Smooth muscle cell (in vitro differentiated cells): ENCODE data around the gene RGL1. TPM values are rescaled to one million over a fixed set of nuclear protein-coding genes. Genes with fewer than 3 reads are reported as not detected.

ENCODE experiments used
- DNase-seq: peaks from one replicate; lab custom pipeline; 2025; ENCODE audit not compliant: unreplicated experiment; lab: John Stamatoyannopoulos, UW
- H2AFZ ChIP-seq: fragments of 200-600 bp; sonication (generic); 2 replicates; pipeline ENCODE4 v1.6.0; 2016; ENCODE audit warnings: antibody characterized with exemption, low read depth, mild to moderate bottlenecking
- H3F3A ChIP-seq: fragments of 200-600 bp; sonication (generic); 2 replicates; pipeline ENCODE4 v1.6.0; 2017; ENCODE audit warnings: antibody characterized with exemption, low read depth
- H3K27ac ChIP-seq: fragments of 200-600 bp; sonication (generic); 2 replicates; pipeline ENCODE4 v1.5.1; 2016; ENCODE audit warnings: low read depth, mild to moderate bottlenecking
- H3K27me3 ChIP-seq: fragments of 200-600 bp; sonication (generic); 2 replicates; pipeline ENCODE4 v1.6.1; 2016; ENCODE audit warnings: low read depth, mild to moderate bottlenecking
- H3K36me3 ChIP-seq: fragments of 200-600 bp; sonication (generic); 2 replicates; pipeline ENCODE4 v1.5.1; 2016; ENCODE audit warnings: low read depth
- H3K4me1 ChIP-seq: fragments of 200-600 bp; sonication (generic); 2 replicates; pipeline ENCODE4 v1.5.1; 2016; ENCODE audit warnings: low read depth
- H3K4me2 ChIP-seq: fragments of 200-600 bp; sonication (generic); 2 replicates; pipeline ENCODE4 v1.6.0; 2016; ENCODE audit warnings: mild to moderate bottlenecking
- H3K4me3 ChIP-seq: fragments of 200-600 bp; sonication (generic); 2 replicates; pipeline ENCODE4 v1.5.1; 2016; ENCODE audit warnings: mild to moderate bottlenecking
- H3K79me2 ChIP-seq: fragments of 200-600 bp; sonication (generic); 2 replicates; pipeline ENCODE4 v1.6.0; 2016; ENCODE audit warnings: low read depth, mild to moderate bottlenecking
- H3K9ac ChIP-seq: fragments of 200-600 bp; sonication (generic); 2 replicates; pipeline ENCODE4 v1.6.0; 2016; ENCODE audit warnings: low read depth
- H3K9me3 ChIP-seq: fragments of 200-600 bp; sonication (generic); replicated peaks from 2 replicates; pipeline ENCODE4 v1.5.1; 2016; ENCODE audit warnings: low read depth
- H4K20me1 ChIP-seq: fragments of 200-600 bp; sonication (generic); 2 replicates; pipeline ENCODE4 v1.6.0; 2016; ENCODE audit warnings: low read depth
- WGBS: methylation state at CpG from one replicate; pipeline ENCODE4 v1.1.7; 2016; ENCODE audit warnings: low lambda C conversion rate; 5-methylcytosine and 5-hydroxymethylcytosine counted together
- polyA plus RNA-seq: library from polyadenylated mRNA; unstranded; fragments of >200 nt; fragmentation: Nextera tagmentation; extraction: Ambion mirVana; gene quantifications from 2 replicates; pipeline ENCODE4 v1.2.1, GENCODE V29; 2016
- total RNA-seq: library from RNA; depleted of rRNA; stranded (reverse); fragments of >200 nt; gene quantifications from 2 replicates; pipeline ENCODE4 v1.2.3, GENCODE V29; 2014
- TF ChIP-seq, protein P1 (sequence below): fragments of 200-600 bp; sonication (generic); IDR thresholded peaks from 2 replicates; pipeline ENCODE4 v1.5.1; 2017; ENCODE audit warnings: borderline replicate concordance, mild to moderate bottlenecking, antibody characterized with exemption; ENCODE audit not compliant: insufficient read depth, poor library complexity, severe bottlenecking

Gene RGL1
- total and polyA plus RNA-seq, 2 experiments from 2014 or later, result 21.1 to 21.4 TPM

- no peak overlapping the region for H3K4me2 ChIP-seq
- no peak overlapping the region for H3K4me3 ChIP-seq
- no peaks in the 10 kb centered on the region for H3K9me3 ChIP-seq
- H3K27ac ChIP-seq, result no peak overlapping the region
- DNase-seq, result no peak
- no peaks in the 10 kb centered on the region for H3K27me3 ChIP-seq
- TF ChIP-seq, protein P1, sequence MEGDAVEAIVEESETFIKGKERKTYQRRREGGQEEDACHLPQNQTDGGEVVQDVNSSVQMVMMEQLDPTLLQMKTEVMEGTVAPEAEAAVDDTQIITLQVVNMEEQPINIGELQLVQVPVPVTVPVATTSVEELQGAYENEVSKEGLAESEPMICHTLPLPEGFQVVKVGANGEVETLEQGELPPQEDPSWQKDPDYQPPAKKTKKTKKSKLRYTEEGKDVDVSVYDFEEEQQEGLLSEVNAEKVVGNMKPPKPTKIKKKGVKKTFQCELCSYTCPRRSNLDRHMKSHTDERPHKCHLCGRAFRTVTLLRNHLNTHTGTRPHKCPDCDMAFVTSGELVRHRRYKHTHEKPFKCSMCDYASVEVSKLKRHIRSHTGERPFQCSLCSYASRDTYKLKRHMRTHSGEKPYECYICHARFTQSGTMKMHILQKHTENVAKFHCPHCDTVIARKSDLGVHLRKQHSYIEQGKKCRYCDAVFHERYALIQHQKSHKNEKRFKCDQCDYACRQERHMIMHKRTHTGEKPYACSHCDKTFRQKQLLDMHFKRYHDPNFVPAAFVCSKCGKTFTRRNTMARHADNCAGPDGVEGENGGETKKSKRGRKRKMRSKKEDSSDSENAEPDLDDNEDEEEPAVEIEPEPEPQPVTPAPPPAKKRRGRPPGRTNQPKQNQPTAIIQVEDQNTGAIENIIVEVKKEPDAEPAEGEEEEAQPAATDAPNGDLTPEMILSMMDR, result no peak
- WGBS, result 83% methylated on average over 3 of the region's 3 CpGs
- no peak overlapping the region for H3K9ac ChIP-seq
- no peaks in the 10 kb centered on the region for H3K79me2 ChIP-seq
- H2AFZ ChIP-seq, result no peak overlapping the region
- peaks cover 10% of the 10 kb centered on the region for H3K36me3 ChIP-seq
- H3K4me1 ChIP-seq, result peaks cover 3% of the 10 kb centered on the region
- peaks cover 16% of the 10 kb centered on the region for H4K20me1 ChIP-seq
- peaks cover 2% of the 10 kb centered on the region for H3F3A ChIP-seq
Measured at GRCh38 chr1:183920651-183921050, 115.7 kb downstream of the RGL1 start.

DNA sequence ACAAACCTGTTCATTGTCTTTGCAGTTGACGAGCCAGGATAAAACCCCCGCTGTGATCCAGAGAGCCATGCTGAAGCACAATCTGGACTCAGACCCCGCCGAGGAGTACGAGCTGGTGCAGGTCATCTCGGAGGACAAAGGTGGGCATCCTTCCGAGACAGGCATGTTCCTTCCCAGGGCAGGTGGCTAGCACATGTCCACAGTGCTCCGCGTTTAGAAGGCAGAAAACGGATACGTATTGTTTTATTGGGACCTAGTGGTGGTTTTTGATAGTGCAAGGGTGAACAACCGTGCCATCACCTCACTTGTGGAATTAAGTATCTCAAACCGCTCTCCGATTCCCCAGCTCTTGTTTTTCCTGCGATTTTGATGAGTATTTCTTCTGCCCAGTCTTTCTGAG lies 117.3 kb downstream of the RGL1 start:
- no peak overlapping the region for H3K27ac ChIP-seq
- no peak overlapping the region for H3K4me3 ChIP-seq
- H2AFZ ChIP-seq, result no peak overlapping the region
- WGBS, result 94% methylated on average over 15 of the region's 15 CpGs
- H3F3A ChIP-seq, result no peaks in the 10 kb centered on the region
- no peaks in the 10 kb centered on the region for H3K27me3 ChIP-seq
- no peaks in the 10 kb centered on the region for H3K4me1 ChIP-seq
- H3K9me3 ChIP-seq, result no peaks in the 10 kb centered on the region
- H4K20me1 ChIP-seq, result peaks cover 10% of the 10 kb centered on the region
- no peaks in the 10 kb centered on the region for H3K79me2 ChIP-seq
- H3K4me2 ChIP-seq, result no peak overlapping the region
- TF ChIP-seq, protein P1, result peak; percentile 17
- no peak for DNase-seq
- no peak overlapping the region for H3K9ac ChIP-seq
- H3K36me3 ChIP-seq, result peaks cover 7% of the 10 kb centered on the region

DNA sequence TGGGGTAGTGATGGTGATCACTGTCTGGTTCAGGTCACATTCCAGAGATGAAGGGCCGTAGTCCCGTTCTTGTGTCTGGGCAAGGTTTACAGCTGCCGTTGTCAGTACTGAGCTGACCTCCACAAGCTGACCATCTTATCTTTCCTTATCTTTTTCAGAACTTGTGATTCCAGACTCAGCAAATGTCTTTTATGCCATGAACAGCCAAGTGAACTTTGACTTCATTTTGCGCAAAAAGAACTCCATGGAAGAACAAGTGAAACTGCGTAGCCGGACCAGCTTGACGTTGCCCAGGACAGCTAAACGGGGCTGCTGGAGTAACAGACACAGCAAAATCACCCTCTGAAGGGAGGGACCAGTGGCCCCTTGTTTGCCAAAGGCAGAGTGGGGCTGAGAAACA lies 121.0 kb downstream of the RGL1 start:
- H4K20me1 ChIP-seq, result no peaks in the 10 kb centered on the region
- no peak overlapping the region for H3K9ac ChIP-seq
- no peak overlapping the region for H3K27ac ChIP-seq
- no peak overlapping the region for H2AFZ ChIP-seq
- H3K27me3 ChIP-seq, result no peaks in the 10 kb centered on the region
- DNase-seq, result no peak
- H3K4me3 ChIP-seq, result no peak overlapping the region
- 55% methylated on average over 8 of the region's 8 CpGs for WGBS
- H3K9me3 ChIP-seq, result no peaks in the 10 kb centered on the region
- H3K4me2 ChIP-seq, result no peak overlapping the region
- peaks cover 4% of the 10 kb centered on the region for H3K36me3 ChIP-seq
- H3K79me2 ChIP-seq, result no peaks in the 10 kb centered on the region
- no peaks in the 10 kb centered on the region for H3K4me1 ChIP-seq
- TF ChIP-seq, protein P1, result no peak
- H3F3A ChIP-seq, result no peaks in the 10 kb centered on the region

DNA sequence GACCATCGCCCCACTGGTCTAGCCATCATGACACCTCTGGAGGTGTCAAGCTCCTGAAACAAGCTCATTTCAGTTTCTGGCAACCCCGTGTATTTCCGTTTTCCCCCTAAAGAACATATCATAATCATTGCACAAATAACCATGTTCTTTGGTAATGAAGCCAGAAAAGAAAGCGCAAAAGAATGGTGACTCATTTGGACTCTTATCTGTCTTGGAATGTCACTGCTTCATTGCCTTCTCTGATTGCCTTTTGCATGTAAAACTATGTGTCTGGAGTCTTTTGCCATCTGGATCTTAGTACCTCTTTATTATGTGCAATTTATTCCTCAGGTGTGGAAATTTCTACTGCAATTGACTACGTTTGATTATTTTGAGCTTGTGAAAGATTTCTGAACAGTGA lies 122.1 kb downstream of the RGL1 start:
- Histone ChIP-seq H3K36me3 (peaks cover 4% of the 10 kb centered on the region), H3K79me2 (no peaks in the 10 kb centered on the region), H3K4me3 (no peak overlapping the region), H3K9ac (no peak overlapping the region), H3K4me2 (peak overlapping the region; percentile 51), H3K27ac (peak overlapping the region; percentile 32), H3K9me3 (no peaks in the 10 kb centered on the region), H3K4me1 (no peaks in the 10 kb centered on the region), H4K20me1 (no peaks in the 10 kb centered on the region), H3K27me3 (no peaks in the 10 kb centered on the region), H3F3A (no peaks in the 10 kb centered on the region), H2AFZ (no peak overlapping the region)
- no peak for DNase-seq
- TF ChIP-seq, protein P1, result no peak
- WGBS, result 51% methylated on average over 5 of the region's 5 CpGs
